Sigmoid colon (tissue), 7 donors: ENCODE results near the gene LIMS1. TPM values are rescaled to one million over a fixed set of nuclear protein-coding genes. Genes with fewer than 3 reads are reported as not detected.

Experiments used
- DNase-seq: peaks from one replicate; pipeline ENCODE4 v3.0.0-alpha.2; 2019
- H3K27ac ChIP-seq, 4 donors: fragments of 200-600 bp; sonication (generic); one replicate each; pipeline ENCODE4 v1.5.1; 2016 to 2019; ENCODE audit warnings: mild to moderate bottlenecking in 1 of 4
- H3K27me3 ChIP-seq, 3 donors: fragments of 200-600 bp; sonication (generic); one replicate each; pipeline ENCODE4 v1.5.1; 2019; ENCODE audit warnings: mild to moderate bottlenecking in 1 of 3
- H3K36me3 ChIP-seq, 4 donors: fragments of 200-600 bp; sonication (generic); one replicate each; pipeline ENCODE4 v1.5.1; 2016 to 2019
- H3K4me1 ChIP-seq, 4 donors: fragments of 200-600 bp; sonication (generic); one replicate each; pipeline ENCODE4 v1.5.1; 2017 to 2019
- H3K4me3 ChIP-seq, 4 donors: fragments of 200-600 bp; sonication (generic); one replicate each; pipeline ENCODE4 v1.5.1; 2017 to 2019; ENCODE audit warnings: mild to moderate bottlenecking in 2 of 4, moderate library complexity in 1 of 4
- H3K9me3 ChIP-seq, 4 donors: fragments of 200-600 bp in 3 of 4; sonication (generic) in 3 of 4; one replicate each; pipeline versions ENCODE4 v1.5.1 to v1.6.1; 2013 to 2019
- EP300 ChIP-seq, 4 donors: sonication (generic); formaldehyde crosslinking; IDR thresholded peaks; one replicate each; pipeline ENCODE4 v1.6.1; 2017; ENCODE audit warnings: antibody characterized with exemption in 4 of 4
- POLR2A ChIP-seq, 2 donors: fragments of 450-650 bp; IDR thresholded peaks; one replicate each; pipeline ENCODE4 v1.6.1; 2016; ENCODE audit warnings: antibody characterized with exemption in 2 of 2, mild to moderate bottlenecking in 2 of 2, moderate library complexity in 2 of 2
- POLR2AphosphoS5 ChIP-seq, 4 donors: sonication (generic); formaldehyde crosslinking; IDR thresholded peaks; one replicate each; pipeline ENCODE4 v1.6.1; 2017; ENCODE audit warnings: antibody characterized with exemption in 4 of 4
- WGBS, 2 donors: extraction: QIAGEN DNeasy Blood & Tissue Kit; methylation state at CpG; one replicate each; pipeline ENCODE4 v1.1.7; 2013; 5-methylcytosine and 5-hydroxymethylcytosine counted together
- intact Hi-C: fragments of 100-400 bp; cut with DNase I; formaldehyde crosslinking; loops from one replicate; pipeline ENCODE4 v1.15.1; 2023
- polyA plus RNA-seq, 3 donors: library from polyadenylated mRNA; stranded (reverse); fragments of 200-250 nt; gene quantifications; one replicate each; pipeline ENCODE4 v1.2.3, GENCODE V29; 2013
- total RNA-seq, 4 donors: library from RNA; depleted of rRNA; stranded (reverse); fragments of >200 nt; gene quantifications; one replicate each; pipeline ENCODE4 v1.1.0, GENCODE V29; 2016
- TF ChIP-seq, protein P1 (sequence below), 4 experiments: fragments of 450-650 bp in 3 of 4; fragments of 200-600 bp in 1 of 4; IDR thresholded peaks; one replicate each; pipeline ENCODE4 v1.5.1; 2016 to 2019; ENCODE audit warnings: antibody characterized with exemption in 4 of 4, mild to moderate bottlenecking in 3 of 4, moderate library complexity in 2 of 4
- donor health status: healthy with polysubstance abuse.
- donor health status: Bipolar disorder and iron deficiency.
- donor health status: healthy.

Gene LIMS1
- total and polyA plus RNA-seq, 7 donors: 16.2 to 185 (median 65.3) TPM

- intact Hi-C loops: loop anchor here (5.0 kb wide), 2 partner anchors 48 to 87 kb away; partner anchors contain the start of gene GCC2
- no peaks in the 10 kb centered on the region for H3K9me3 ChIP-seq
Measured at GRCh38 chr2:108534584-108535356, 500 bp downstream of the LIMS1 start.

DNA sequence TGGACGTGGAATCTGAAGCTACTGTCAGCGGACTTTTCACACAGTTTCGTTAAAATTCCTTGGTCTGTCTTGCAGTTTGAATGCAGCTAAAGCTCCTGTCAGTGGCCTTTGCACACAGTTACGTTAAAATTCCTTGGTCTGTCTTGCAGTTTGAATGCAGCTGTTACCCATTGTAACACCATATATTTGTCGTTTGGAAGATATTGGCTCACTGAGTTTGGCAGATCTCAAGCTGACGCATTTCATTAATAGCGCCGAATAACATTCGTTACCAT lies 1.0 kb downstream of the LIMS1 start:
- H3K36me3 ChIP-seq: no peaks in the 10 kb centered on the region
- DNase-seq: no peak
- H3K9me3 ChIP-seq: no peaks in the 10 kb centered on the region
- intact Hi-C loops: loop anchor here (5.0 kb wide), 2 partner anchors 47 to 88 kb away; partner anchors contain the start of gene GCC2
- TF ChIP-seq EP300 (IDR thresholded peaks at IDR 0.05) (no peak), POLR2A (IDR thresholded peaks at IDR 0.05) (no peak), POLR2AphosphoS5 (IDR thresholded peaks at IDR 0.05) (no peak)
- TF ChIP-seq, protein P1, sequence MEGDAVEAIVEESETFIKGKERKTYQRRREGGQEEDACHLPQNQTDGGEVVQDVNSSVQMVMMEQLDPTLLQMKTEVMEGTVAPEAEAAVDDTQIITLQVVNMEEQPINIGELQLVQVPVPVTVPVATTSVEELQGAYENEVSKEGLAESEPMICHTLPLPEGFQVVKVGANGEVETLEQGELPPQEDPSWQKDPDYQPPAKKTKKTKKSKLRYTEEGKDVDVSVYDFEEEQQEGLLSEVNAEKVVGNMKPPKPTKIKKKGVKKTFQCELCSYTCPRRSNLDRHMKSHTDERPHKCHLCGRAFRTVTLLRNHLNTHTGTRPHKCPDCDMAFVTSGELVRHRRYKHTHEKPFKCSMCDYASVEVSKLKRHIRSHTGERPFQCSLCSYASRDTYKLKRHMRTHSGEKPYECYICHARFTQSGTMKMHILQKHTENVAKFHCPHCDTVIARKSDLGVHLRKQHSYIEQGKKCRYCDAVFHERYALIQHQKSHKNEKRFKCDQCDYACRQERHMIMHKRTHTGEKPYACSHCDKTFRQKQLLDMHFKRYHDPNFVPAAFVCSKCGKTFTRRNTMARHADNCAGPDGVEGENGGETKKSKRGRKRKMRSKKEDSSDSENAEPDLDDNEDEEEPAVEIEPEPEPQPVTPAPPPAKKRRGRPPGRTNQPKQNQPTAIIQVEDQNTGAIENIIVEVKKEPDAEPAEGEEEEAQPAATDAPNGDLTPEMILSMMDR (IDR thresholded peaks at IDR 0.05): no peak
- H3K27ac ChIP-seq: peak overlapping the region; percentile 93 to 99 (median 96)
- H3K4me1 ChIP-seq: peaks cover 0 to 48% (median 36%) of the 10 kb centered on the region in 4 donors
- peak overlapping the region; percentile 53 to 89 (median 76) for H3K4me3 ChIP-seq
- 10 to 33% methylated on average over 9 of the region's 9 CpGs for WGBS, 2 donors
- no peaks in the 10 kb centered on the region for H3K27me3 ChIP-seq

More at GRCh38 chr2:108534584-108535356, 500 bp downstream of the LIMS1 start:
- TF ChIP-seq, protein P1 (IDR thresholded peaks at IDR 0.05): no peak
- peak in 1 of 4 donors; percentile 15 for TF ChIP-seq POLR2AphosphoS5 (IDR thresholded peaks at IDR 0.05)
- 1% methylated on average over 57 of the region's 57 CpGs for WGBS, 2 donors
- Histone ChIP-seq H3K4me1 (peaks cover 0 to 44% (median 35%) of the 10 kb centered on the region in 4 donors), H3K4me3 (peak overlapping the region; percentile 53 to 89 (median 76)), H3K27ac (peak overlapping the region; percentile 93 to 99 (median 96)), H3K36me3 (no peaks in the 10 kb centered on the region), H3K27me3 (no peaks in the 10 kb centered on the region)
- peak; percentile 75 for DNase-seq

GRCh38 chr2:108536133-108536780 lies 2.0 kb downstream of the LIMS1 start:
- Histone ChIP-seq H3K4me3 (peak overlapping the region in 3 of 4 donors; percentile 53 to 89 (median 77)), H3K27me3 (no peaks in the 10 kb centered on the region), H3K27ac (peak overlapping the region in 2 of 4 donors; percentile 95 to 99), H3K9me3 (no peaks in the 10 kb centered on the region), H3K36me3 (no peaks in the 10 kb centered on the region), H3K4me1 (peaks cover 0 to 57% (median 44%) of the 10 kb centered on the region in 4 donors)
- TF ChIP-seq POLR2AphosphoS5 (IDR thresholded peaks at IDR 0.05) (no peak), EP300 (IDR thresholded peaks at IDR 0.05) (no peak), POLR2A (IDR thresholded peaks at IDR 0.05) (no peak)
- TF ChIP-seq, protein P1 (IDR thresholded peaks at IDR 0.05): no peak
- WGBS, 2 donors: 89% methylated on average over 7 of the region's 7 CpGs
- intact Hi-C loops: loop anchor here (5.0 kb wide), 2 partner anchors 46 to 89 kb away; partner anchors contain the start of gene GCC2
- no peak for DNase-seq

DNA sequence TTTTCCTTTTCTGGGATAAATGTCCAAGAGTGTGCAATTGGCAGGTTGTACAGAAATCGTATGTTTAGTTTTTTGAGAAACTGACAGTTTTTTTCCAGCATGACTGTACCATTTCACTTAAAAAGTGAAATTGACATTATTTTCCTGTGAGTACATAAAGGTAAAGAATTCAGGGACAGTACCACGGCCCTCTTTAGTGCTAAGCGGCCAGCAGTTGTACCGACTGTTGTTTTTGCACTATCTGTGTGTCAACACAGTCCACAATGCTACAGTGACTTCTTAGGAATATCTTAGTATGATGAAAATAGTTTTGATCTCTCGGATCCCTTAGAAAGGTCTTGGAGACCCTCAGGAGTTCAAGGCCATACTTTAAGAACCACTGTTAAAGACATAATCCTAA lies 2.6 kb downstream of the LIMS1 start:
- Histone ChIP-seq H3K36me3 (no peaks in the 10 kb centered on the region), H3K27me3 (no peaks in the 10 kb centered on the region), H3K9me3 (no peaks in the 10 kb centered on the region), H3K4me3 (no peak overlapping the region), H3K4me1 (peaks cover 0 to 64% (median 51%) of the 10 kb centered on the region in 4 donors), H3K27ac (peak overlapping the region in 2 of 4 donors; percentile 95 to 99)
- intact Hi-C loops: loop anchor here (5.0 kb wide), 2 partner anchors 45 to 90 kb away; partner anchors contain the start of gene GCC2
- WGBS, 2 donors: 89 to 92% methylated on average over 5 of the region's 5 CpGs
- TF ChIP-seq POLR2AphosphoS5 (IDR thresholded peaks at IDR 0.05) (no peak), EP300 (IDR thresholded peaks at IDR 0.05) (no peak), POLR2A (IDR thresholded peaks at IDR 0.05) (no peak)
- TF ChIP-seq, protein P1 (IDR thresholded peaks at IDR 0.05): no peak
- DNase-seq: no peak
